Dermis blood vessel endothelial cell (primary cell): ENCODE results near the gene LY9. TPM values are rescaled to one million over a fixed set of nuclear protein-coding genes. Genes with fewer than 3 reads are reported as not detected.

Experiments used
- DNase-seq: peaks from one replicate; pipeline ENCODE4 v3.0.0; 2010
- total RNA-seq: library from RNA; depleted of rRNA; stranded (reverse); fragments of >200 nt; gene quantifications from 2 replicates; pipeline ENCODE4 v1.2.3, GENCODE V29; 2014

The LY9 gene
- total RNA-seq = not detected in 2 replicates

DNA sequence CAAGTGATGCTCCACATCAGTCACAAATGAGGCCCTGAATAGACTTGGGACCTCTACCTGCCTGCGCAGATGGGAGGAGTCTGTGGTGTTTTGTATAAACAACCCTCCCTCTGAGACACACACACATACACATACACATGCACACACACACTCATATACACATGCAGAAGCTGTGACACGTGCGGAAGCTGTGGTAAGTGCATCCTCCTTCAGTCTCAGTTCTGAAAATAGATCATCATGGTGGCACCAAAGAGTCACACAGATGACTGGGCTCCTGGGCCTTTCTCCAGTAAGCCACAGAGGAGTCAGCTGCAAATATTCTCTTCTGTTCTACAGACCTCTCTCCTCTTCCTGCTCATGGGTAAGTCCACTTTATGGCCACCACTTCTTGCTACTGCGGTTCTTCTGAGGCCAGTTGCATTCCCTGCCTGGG, at the start of gene LY9:
LY9 (plus strand) TSS at position 224 of the 433 bp plus-strand sequence; CDS start at position 238, 14 bp downstream.
- no peak for DNase-seq

GRCh38 chr1:160746836-160747500, 49.0 kb upstream of the LY9 start:
- no peak for DNase-seq

GRCh38 chr1:160747717-160748116, 48.3 kb upstream of the LY9 start:
- DNase-seq = no peak

DNA sequence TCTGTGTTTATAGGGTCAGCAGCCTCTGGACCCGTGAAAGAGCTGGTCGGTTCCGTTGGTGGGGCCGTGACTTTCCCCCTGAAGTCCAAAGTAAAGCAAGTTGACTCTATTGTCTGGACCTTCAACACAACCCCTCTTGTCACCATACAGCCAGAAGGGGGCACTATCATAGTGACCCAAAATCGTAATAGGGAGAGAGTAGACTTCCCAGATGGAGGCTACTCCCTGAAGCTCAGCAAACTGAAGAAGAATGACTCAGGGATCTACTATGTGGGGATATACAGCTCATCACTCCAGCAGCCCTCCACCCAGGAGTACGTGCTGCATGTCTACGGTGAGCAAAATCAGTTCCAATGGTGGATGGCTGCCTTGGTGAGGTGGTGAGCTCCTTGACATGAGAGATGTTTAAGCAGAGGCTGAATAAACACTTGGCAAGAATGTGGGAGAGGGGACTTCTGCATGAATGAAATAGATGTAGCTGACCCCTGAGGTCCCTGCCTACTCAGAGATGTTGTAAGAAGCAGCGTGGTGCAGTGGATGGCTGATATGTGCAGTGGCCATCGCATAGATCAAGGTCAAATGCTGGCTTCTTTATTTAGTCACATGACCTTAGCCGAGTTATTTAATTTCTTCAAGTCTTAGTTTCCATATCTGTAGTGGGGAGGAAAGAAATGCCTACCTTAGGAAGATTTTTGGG, 47.6 kb upstream of the LY9 start:
- peak; percentile 7 for DNase-seq

DNA sequence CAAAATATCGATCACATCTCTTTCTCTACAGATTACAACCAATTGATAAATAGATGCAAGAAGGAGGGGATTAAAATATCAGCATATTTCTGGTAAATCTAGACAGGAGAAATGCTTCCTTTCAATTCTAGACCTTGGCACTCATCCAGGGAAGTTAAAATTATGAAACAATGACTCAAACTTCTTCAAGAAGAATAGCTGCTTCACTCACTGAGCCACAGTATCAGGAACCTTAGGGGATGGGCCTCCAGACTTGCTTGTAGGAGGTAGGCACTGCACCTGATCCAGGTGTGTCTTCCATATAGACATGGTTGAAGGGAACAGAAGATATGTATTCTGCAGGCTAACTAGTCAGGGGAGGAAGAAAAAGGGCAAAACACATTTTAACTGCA, 47.1 kb upstream of the LY9 start:
- peak; percentile 17 for DNase-seq

GRCh38 chr1:160750608-160751007, 45.4 kb upstream of the LY9 start:
- DNase-seq = no peak

- no peak for DNase-seq
Measured at GRCh38 chr1:160752406-160752805, 43.6 kb upstream of the LY9 start.

GRCh38 chr1:160752924-160753323, 43.0 kb upstream of the LY9 start:
- no peak for DNase-seq

GRCh38 chr1:160753594-160753993, 42.4 kb upstream of the LY9 start:
- DNase-seq = no peak

DNA sequence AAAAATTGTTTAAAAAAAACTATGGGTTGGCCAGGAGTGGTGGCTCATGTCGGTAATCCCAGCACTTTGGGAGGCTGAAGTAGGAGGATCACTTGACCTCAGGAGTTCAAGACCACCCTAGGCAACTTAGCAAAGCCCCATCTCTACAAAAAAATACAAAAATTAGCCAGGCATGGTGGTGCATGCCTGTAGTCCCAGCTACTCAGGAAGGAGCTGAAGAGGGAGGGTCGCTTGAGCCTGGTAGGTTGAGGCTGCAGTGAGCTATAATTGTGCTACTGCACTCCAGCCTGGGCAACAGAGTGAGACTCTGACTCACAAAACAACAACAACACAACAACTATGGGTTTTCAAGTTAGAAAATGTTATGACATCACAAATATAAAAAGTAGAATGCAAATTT, 40.5 kb upstream of the LY9 start:
- no peak for DNase-seq

DNA sequence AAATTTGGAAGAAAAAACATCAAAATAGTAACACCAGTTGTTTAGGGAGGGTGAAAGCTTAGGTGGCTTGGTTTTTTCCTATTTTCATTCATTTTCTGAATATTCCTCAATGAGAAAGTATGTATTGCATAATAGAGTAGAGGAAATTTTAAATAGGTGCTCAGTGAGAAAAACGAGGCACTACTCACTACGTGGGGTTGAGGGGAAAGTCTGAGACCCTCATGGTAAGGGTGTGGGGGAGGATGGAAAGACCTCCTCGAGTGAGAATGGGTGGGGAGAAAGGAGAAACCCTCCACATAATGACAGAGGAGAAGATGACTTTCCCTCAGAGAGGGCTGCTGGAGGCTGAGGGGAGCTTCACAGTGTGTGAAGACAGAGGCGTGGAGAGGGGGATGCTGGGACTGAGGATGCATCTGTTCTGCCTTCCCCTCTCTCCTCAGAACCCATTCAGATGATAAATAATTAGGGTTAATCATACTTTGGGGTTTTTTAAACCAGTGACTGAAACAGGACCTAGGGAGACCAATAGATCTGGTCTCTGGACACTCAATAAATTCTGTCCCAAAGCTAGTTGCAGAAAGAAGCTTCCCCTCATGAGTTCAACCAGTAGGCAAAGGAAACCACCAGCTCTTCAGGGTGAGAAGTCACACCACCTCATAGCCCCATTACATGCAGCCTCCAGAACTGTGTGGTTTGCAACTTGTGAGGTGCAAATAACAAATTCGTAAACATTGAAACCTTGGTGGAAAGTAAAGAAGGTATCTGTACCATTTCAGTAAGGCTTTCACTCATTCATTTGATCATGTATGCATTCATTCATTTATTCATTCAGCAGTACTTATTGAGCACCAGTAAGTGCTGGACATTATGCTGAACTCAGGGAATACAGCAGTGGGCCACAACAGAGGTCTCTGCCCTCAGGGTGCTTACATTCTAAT, 39.8 kb upstream of the LY9 start:
- no peak for DNase-seq

DNA sequence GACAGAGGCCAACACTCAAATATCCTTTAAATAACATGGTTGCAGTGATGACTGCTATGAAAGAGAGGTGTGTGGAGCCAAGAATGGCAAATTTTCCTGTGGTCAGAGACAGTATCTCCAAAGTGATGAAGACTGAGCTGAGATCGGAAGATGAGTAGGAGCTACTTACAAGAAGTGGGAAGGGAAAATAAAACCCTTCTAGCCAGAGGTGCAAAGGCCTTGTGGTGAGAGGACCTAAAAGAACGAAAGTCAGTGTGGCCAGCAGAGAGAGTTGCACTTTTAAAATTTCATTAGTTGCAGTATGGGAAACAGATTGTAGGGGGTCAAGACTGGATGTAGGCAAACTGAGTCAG, 39.1 kb upstream of the LY9 start:
- no peak for DNase-seq

DNA sequence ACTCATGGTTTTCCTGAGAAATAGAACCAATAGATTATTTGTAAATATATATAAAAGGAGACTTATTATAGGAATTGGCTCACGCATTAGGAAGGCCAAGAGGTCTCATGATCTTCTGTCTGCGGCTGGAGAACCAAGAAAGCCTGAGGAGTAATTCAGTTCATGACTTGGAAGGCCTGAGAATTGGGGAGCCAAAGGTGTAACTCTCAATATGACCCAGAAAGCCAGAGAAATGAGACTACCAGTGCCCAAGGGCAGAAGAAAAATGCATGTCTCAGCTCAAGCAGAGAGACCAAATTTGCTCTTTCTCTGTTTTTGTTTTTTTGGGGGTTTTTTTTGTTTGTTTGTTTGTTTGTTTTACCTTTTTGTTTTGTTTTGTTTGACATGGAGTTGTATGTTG, 37.5 kb upstream of the LY9 start:
- no peak for DNase-seq

DNA sequence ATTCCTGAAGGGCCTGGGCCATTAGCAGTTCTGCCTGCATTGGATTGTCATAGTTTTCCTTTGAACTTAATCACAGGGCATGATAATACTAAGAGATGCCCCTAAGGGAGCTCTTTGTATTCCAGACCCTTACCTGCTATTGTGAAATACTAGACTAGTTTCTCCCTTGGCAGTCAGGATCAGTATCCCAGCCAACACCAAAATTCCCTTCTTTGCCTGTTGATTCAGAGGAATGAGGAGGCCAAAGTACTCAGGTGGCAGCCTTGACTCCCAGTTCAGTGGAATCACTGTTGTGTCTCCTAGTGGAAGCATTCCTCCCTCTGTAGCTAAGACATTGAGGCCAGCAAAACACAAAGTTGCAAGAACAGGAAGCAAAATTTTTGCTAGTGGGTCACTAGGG, 36.2 kb upstream of the LY9 start:
- no peak for DNase-seq

DNA sequence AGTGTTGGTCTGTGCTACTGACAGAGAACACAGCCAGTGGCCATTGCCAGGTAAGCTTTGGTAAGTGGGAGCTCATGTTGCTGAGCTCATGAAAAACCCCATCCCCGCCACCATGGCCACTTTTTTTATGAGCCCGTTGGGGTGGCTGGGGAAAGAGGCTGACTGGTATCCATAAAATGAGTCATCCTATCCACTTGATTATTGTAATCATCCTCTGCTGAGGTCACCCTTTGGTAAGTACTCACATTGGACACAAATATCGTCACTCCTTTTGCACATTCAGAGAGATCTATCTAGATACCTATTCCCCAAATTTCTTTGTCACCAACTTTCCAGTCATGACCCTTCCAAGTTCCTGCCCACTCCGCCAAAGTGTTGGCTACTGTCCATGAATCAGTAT, 34.9 kb upstream of the LY9 start:
- DNase-seq = no peak

GRCh38 chr1:160761886-160762285, 34.1 kb upstream of the LY9 start:
- no peak for DNase-seq

GRCh38 chr1:160763993-160764392, 32.0 kb upstream of the LY9 start:
- no peak for DNase-seq

- DNase-seq = no peak
Measured at GRCh38 chr1:160767395-160768294, 28.3 kb upstream of the LY9 start.

GRCh38 chr1:160768295-160768657, 27.7 kb upstream of the LY9 start:
- peak; percentile 10 for DNase-seq

- no peak for DNase-seq
Measured at GRCh38 chr1:160772331-160772730, 23.6 kb upstream of the LY9 start.

GRCh38 chr1:160773093-160773492, 22.9 kb upstream of the LY9 start:
- no peak for DNase-seq
